ENCODE results near the gene CYB5D1.

CYB5D1 gene

GRCh38 chr17:7845359-7846062, 12.3 kb upstream of the CYB5D1 start:
- DNase-seq = no peak

- no peak for DNase-seq
Observed at GRCh38 chr17:7846063-7846735, 11.6 kb upstream of the CYB5D1 start.

- no peak for DNase-seq
Observed at GRCh38 chr17:7846765-7847661, 10.8 kb upstream of the CYB5D1 start.

- DNase-seq = no peak
Observed at GRCh38 chr17:7848131-7848579, 9.6 kb upstream of the CYB5D1 start.

GRCh38 chr17:7848739-7849129, 9.1 kb upstream of the CYB5D1 start:
- DNase-seq = no peak

GRCh38 chr17:7849130-7849750, 8.6 kb upstream of the CYB5D1 start:
- no peak for DNase-seq

GRCh38 chr17:7849751-7850504, 7.9 kb upstream of the CYB5D1 start:
- DNase-seq = no peak

- no peak for DNase-seq
Observed at GRCh38 chr17:7850701-7851437, 6.9 kb upstream of the CYB5D1 start.

GRCh38 chr17:7851438-7852261, 6.2 kb upstream of the CYB5D1 start:
- no peak for DNase-seq

- DNase-seq = no peak
Observed at GRCh38 chr17:7852262-7852670, 5.5 kb upstream of the CYB5D1 start.

- DNase-seq = no peak
Observed at GRCh38 chr17:7852919-7853690, 4.7 kb upstream of the CYB5D1 start.

- DNase-seq = no peak
Observed at GRCh38 chr17:7853691-7854038, 4.1 kb upstream of the CYB5D1 start.

- no peak for DNase-seq
Observed at GRCh38 chr17:7854078-7854777, 3.6 kb upstream of the CYB5D1 start.

GRCh38 chr17:7854851-7855659, 2.7 kb upstream of the CYB5D1 start, which contains the start of gene TMEM88:
Gene TMEM88 (plus strand): TSS chr17:7855066. CDS start chr17:7855075, 9 bp downstream.
- DNase-seq = no peak

- DNase-seq = no peak
Observed at GRCh38 chr17:7855660-7856010, 2.2 kb upstream of the CYB5D1 start.

- DNase-seq = peak; percentile 32
Observed at GRCh38 chr17:7856011-7856810, 1.6 kb upstream of the CYB5D1 start.
